ENCODE data around the gene PAFAH1B1.

DNA sequence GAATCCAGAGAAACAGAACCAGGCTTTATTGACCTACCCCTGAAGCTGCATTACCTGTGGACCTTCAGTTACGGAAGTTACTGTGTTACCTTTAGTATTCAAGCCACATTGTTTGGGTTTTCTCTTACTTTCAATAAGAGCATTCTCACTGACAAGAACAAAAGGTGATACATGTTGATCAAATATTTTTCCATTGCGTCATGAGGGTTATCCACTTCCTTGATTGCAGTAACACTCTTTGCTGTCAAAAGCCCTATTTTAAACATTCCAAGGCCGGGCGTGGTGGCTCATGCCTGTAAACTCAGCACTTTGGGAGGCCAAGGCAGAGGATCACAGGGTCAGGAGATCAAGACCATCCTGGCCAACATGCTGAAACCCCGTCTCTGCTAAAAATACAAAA is 28.6 kb upstream of the PAFAH1B1 start:
- TF ChIP-seq TP53 (CRISPR knock-in tag; IDR thresholded peaks at IDR 0.05) (no peak), FOXP1 (CRISPR knock-in tag; IDR thresholded peaks at IDR 0.05; ENCODE audit: borderline replicate concordance) (no peak), ZBTB21 (CRISPR knock-in tag; IDR thresholded peaks at IDR 0.05; ENCODE audit: borderline replicate concordance) (no peak), MXD4 (CRISPR knock-in tag; IDR thresholded peaks at IDR 0.05; ENCODE audit: borderline replicate concordance) (no peak), ZNF138 (CRISPR knock-in tag; conservative IDR thresholded peaks at IDR 0.05) (no peak), NR2C2 (CRISPR knock-in tag; IDR thresholded peaks at IDR 0.05) (no peak), E2F1 (CRISPR knock-in tag; IDR thresholded peaks at IDR 0.05) (no peak)
- TF ChIP-seq, protein P1, sequence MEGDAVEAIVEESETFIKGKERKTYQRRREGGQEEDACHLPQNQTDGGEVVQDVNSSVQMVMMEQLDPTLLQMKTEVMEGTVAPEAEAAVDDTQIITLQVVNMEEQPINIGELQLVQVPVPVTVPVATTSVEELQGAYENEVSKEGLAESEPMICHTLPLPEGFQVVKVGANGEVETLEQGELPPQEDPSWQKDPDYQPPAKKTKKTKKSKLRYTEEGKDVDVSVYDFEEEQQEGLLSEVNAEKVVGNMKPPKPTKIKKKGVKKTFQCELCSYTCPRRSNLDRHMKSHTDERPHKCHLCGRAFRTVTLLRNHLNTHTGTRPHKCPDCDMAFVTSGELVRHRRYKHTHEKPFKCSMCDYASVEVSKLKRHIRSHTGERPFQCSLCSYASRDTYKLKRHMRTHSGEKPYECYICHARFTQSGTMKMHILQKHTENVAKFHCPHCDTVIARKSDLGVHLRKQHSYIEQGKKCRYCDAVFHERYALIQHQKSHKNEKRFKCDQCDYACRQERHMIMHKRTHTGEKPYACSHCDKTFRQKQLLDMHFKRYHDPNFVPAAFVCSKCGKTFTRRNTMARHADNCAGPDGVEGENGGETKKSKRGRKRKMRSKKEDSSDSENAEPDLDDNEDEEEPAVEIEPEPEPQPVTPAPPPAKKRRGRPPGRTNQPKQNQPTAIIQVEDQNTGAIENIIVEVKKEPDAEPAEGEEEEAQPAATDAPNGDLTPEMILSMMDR (IDR thresholded peaks at IDR 0.05) = no peak
- TF ChIP-seq, protein P2, sequence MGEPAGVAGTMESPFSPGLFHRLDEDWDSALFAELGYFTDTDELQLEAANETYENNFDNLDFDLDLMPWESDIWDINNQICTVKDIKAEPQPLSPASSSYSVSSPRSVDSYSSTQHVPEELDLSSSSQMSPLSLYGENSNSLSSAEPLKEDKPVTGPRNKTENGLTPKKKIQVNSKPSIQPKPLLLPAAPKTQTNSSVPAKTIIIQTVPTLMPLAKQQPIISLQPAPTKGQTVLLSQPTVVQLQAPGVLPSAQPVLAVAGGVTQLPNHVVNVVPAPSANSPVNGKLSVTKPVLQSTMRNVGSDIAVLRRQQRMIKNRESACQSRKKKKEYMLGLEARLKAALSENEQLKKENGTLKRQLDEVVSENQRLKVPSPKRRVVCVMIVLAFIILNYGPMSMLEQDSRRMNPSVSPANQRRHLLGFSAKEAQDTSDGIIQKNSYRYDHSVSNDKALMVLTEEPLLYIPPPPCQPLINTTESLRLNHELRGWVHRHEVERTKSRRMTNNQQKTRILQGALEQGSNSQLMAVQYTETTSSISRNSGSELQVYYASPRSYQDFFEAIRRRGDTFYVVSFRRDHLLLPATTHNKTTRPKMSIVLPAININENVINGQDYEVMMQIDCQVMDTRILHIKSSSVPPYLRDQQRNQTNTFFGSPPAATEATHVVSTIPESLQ (CRISPR knock-in tag; IDR thresholded peaks at IDR 0.05) = no peak

Data from WTC11 (cell line).